ENCODE results near the gene CD177.

DNA sequence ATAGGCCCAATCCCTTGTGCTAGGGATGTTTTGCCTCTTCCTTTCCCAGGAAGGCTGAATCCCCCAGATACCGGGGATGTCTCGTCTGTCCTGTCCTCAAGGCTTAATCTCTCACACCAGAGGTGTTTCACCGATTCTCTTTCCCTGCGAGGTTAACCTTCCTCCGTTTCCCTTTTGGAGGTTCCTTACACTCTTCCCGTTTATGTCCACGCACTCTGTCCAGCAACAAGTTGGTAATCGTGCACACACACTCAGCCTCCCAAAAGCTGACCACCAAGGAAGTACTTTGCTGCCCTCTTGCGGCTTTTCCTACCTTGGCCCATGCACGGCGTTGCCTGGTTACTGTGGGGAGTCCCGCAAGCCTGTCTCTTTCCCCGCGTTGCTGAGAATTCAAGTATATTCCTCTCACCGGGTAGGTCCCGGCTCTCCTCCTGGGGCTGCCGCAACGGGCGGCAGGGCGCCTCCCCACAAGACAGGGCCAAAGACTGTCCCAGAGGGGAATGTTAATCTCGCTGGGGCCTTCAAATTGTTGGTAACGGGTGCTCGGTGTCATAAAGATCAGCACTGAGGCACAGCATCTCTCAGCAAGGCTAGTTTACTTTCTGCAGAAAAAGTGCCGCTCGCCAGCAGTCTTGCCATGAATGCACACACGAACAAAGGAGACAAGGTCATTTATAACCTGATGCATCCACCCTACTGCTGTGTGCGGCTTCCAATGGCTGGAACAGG is 36.7 kb upstream of the CD177 start:
- no peak for TF ChIP-seq POLR2A (IDR thresholded peaks at IDR 0.05; ENCODE audit: low read depth)
- TF ChIP-seq, protein P1, sequence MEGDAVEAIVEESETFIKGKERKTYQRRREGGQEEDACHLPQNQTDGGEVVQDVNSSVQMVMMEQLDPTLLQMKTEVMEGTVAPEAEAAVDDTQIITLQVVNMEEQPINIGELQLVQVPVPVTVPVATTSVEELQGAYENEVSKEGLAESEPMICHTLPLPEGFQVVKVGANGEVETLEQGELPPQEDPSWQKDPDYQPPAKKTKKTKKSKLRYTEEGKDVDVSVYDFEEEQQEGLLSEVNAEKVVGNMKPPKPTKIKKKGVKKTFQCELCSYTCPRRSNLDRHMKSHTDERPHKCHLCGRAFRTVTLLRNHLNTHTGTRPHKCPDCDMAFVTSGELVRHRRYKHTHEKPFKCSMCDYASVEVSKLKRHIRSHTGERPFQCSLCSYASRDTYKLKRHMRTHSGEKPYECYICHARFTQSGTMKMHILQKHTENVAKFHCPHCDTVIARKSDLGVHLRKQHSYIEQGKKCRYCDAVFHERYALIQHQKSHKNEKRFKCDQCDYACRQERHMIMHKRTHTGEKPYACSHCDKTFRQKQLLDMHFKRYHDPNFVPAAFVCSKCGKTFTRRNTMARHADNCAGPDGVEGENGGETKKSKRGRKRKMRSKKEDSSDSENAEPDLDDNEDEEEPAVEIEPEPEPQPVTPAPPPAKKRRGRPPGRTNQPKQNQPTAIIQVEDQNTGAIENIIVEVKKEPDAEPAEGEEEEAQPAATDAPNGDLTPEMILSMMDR (IDR thresholded peaks at IDR 0.05) = no peak
- no peak for TF ChIP-seq POLR2AphosphoS5 (IDR thresholded peaks at IDR 0.05)
- no peak for TF ChIP-seq EP300 (IDR thresholded peaks at IDR 0.05)
